Breast epithelium (tissue), 3 donors: ENCODE results near the gene TMEM255B.

Source experiments
- CTCF ChIP-seq, 3 donors: fragments of 450-650 bp; IDR thresholded peaks; one replicate each; pipeline ENCODE4 v1.5.1; 2016 to 2017; ENCODE audit warnings: antibody characterized with exemption in 3 of 3, mild to moderate bottlenecking in 3 of 3, moderate library complexity in 3 of 3
- POLR2A ChIP-seq: fragments of 450-650 bp; IDR thresholded peaks from one replicate; pipeline ENCODE4 v1.6.1; 2016; ENCODE audit warnings: antibody characterized with exemption, mild to moderate bottlenecking, moderate library complexity

- TF ChIP-seq CTCF (IDR thresholded peaks at IDR 0.05) (no peak), POLR2A (no peak)
Observed at GRCh38 chr13:113758651-113759524, at the start of gene TMEM255B.
